ENCODE data around the gene CA12. TPM values are rescaled to one million over a fixed set of nuclear protein-coding genes. Genes with fewer than 3 reads are reported as not detected.

The CA12 gene
- total and polyA plus RNA-seq, 9 of the 15 experiments (the other 6 are each of a cell fraction or from before 2014, with no cell fraction given), result 0.01 to 0.78 (median 0.15) TPM; not detected in 1

- TF ChIP-seq PHF20 (IDR thresholded peaks at IDR 0.05; ENCODE audit: partially characterized antibody), result peak; percentile 42
- peak; percentile 24; the same call in 1 of the 2 replicates for TF ChIP-seq HDAC2 (IDR thresholded peaks at IDR 0.05)
- no peak for TF ChIP-seq MBD2 (IDR thresholded peaks at IDR 0.05; ENCODE audit: borderline replicate concordance, low read depth)
- TF ChIP-seq SMARCA5 (IDR thresholded peaks at IDR 0.05), result no peak
- TF ChIP-seq, protein P1, sequence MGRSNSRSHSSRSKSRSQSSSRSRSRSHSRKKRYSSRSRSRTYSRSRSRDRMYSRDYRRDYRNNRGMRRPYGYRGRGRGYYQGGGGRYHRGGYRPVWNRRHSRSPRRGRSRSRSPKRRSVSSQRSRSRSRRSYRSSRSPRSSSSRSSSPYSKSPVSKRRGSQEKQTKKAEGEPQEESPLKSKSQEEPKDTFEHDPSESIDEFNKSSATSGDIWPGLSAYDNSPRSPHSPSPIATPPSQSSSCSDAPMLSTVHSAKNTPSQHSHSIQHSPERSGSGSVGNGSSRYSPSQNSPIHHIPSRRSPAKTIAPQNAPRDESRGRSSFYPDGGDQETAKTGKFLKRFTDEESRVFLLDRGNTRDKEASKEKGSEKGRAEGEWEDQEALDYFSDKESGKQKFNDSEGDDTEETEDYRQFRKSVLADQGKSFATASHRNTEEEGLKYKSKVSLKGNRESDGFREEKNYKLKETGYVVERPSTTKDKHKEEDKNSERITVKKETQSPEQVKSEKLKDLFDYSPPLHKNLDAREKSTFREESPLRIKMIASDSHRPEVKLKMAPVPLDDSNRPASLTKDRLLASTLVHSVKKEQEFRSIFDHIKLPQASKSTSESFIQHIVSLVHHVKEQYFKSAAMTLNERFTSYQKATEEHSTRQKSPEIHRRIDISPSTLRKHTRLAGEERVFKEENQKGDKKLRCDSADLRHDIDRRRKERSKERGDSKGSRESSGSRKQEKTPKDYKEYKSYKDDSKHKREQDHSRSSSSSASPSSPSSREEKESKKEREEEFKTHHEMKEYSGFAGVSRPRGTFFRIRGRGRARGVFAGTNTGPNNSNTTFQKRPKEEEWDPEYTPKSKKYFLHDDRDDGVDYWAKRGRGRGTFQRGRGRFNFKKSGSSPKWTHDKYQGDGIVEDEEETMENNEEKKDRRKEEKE (IDR thresholded peaks at IDR 0.05; ENCODE audit: borderline replicate concordance in 1 of 2, control insufficient read depth in 1 of 2, low read depth in 2 of 2, low read length in 1 of 2), result 0 out of 4 replicates have a peak, but pooled peaks of 1 of the 2 experiments have one; percentile 27
- TF ChIP-seq SMARCA4 (IDR thresholded peaks at IDR 0.05), result peak; percentile 56
- no peak for TF ChIP-seq FOXJ3 (CRISPR knock-in tag; IDR thresholded peaks at IDR 0.05)
- no peak for TF ChIP-seq SNIP1 (IDR thresholded peaks at IDR 0.05; ENCODE audit: low read depth)
- TF ChIP-seq NCOA2 (IDR thresholded peaks at IDR 0.05; ENCODE audit: partially characterized antibody in 2 of 2), result no peak
- TF ChIP-seq ZNF77 (CRISPR knock-in tag; IDR thresholded peaks at IDR 0.05), result no peak
- no peak for TF ChIP-seq MEF2A (IDR thresholded peaks at IDR 0.05; ENCODE audit: control insufficient read depth, low read depth, low read length)
- TF ChIP-seq ZNF263 (CRISPR knock-in tag; IDR thresholded peaks at IDR 0.05; ENCODE audit: borderline replicate concordance), result no peak; the same call in 1 of the 2 replicates
- no peak for TF ChIP-seq ZNF79 (CRISPR knock-in tag; IDR thresholded peaks at IDR 0.05; ENCODE audit: low read depth)
- TF ChIP-seq ARNT (IDR thresholded peaks at IDR 0.05), result no peak
- TF ChIP-seq ID3 (CRISPR knock-in tag; IDR thresholded peaks at IDR 0.05), result no peak
- no peak for TF ChIP-seq ID3 (tag; IDR thresholded peaks at IDR 0.05)
- 0 out of 4 replicates have a peak, but pooled peaks of 1 of the 2 experiments have one; percentile 19 for TF ChIP-seq RAD21 (CRISPR knock-in tag; conservative IDR thresholded peaks at IDR 0.05 in 1 of 2, IDR thresholded peaks at IDR 0.05 in 1 of 2)
- TF ChIP-seq USF2 (CRISPR knock-in tag; IDR thresholded peaks at IDR 0.05), result no peak
- no peak for TF ChIP-seq ZNF586 (CRISPR knock-in tag; conservative IDR thresholded peaks at IDR 0.05)
Observed at GRCh38 chr15:63277038-63277892, 104.4 kb downstream of the CA12 start, which contains the start of gene APH1B (continued).
